Measurements from ENCODE around the gene SIX5. TPM values are rescaled to one million over a fixed set of nuclear protein-coding genes. Genes with fewer than 3 reads are reported as not detected.

Gene SIX5
- total RNA-seq, 1 donor from 2014 or later, result 23.5 TPM

- peaks cover 14% of the 10 kb centered on the region for H3K4me1 ChIP-seq (ENCODE audit: insufficient read depth, low read length)
- H3K4me1 Mint-ChIP-seq (ENCODE audit: low read depth, unreplicated experiment), result peaks cover 16% of the 10 kb centered on the region
- no peak overlapping the region for H3K4me2 ChIP-seq (ENCODE audit: low read length)
- peaks cover 3% of the 10 kb centered on the region for H3K79me2 ChIP-seq (ENCODE audit: insufficient read depth, low read length)
- H3K27me3 Mint-ChIP-seq (ENCODE audit: low read depth, unreplicated experiment), result no peaks in the 10 kb centered on the region
- no peak overlapping the region for H3K4me3 Mint-ChIP-seq (ENCODE audit: unreplicated experiment)
- H3K9me3 ChIP-seq (ENCODE audit: insufficient read depth, low read depth, low read length), result no peaks in the 10 kb centered on the region
- TF ChIP-seq CTCF (IDR thresholded peaks at IDR 0.05; ENCODE audit: insufficient read depth, low read depth, low read length) (no peak), EZH2 (IDR thresholded peaks at IDR 0.05; ENCODE audit: insufficient read depth, low read length) (no peak)
- H3K27me3 ChIP-seq (ENCODE audit: insufficient read depth, low read length), result no peaks in the 10 kb centered on the region
- no peak overlapping the region for H3K4me3 ChIP-seq (ENCODE audit: insufficient read depth, low read depth, low read length)
- DNase-seq (ENCODE audit: low read depth), result no peak
- peaks cover 2% of the 10 kb centered on the region for H3K9me3 Mint-ChIP-seq (ENCODE audit: unreplicated experiment)
- H3K27ac ChIP-seq (ENCODE audit: low read depth, low read length), result no peak overlapping the region
- H3K36me3 Mint-ChIP-seq (ENCODE audit: low read depth, unreplicated experiment), result peaks cover 21% of the 10 kb centered on the region
- H3K36me3 ChIP-seq (ENCODE audit: insufficient read depth, low read length), result peaks cover 13% of the 10 kb centered on the region
- no peak overlapping the region for H3K27ac Mint-ChIP-seq (ENCODE audit: unreplicated experiment)
- no peak overlapping the region for H2AFZ ChIP-seq (ENCODE audit: low read depth, low read length)
- no peak for FAIRE-seq
- peaks cover 60% of the 10 kb centered on the region for H4K20me1 ChIP-seq (ENCODE audit: insufficient read depth, low read length)
- no peak overlapping the region for H3K9ac ChIP-seq (ENCODE audit: low read length)
Observed at GRCh38 chr19:45778010-45778661, 9.1 kb upstream of the SIX5 start.

GRCh38 chr19:45777395-45777961 lies 8.4 kb upstream of the SIX5 start:
- no peaks in the 10 kb centered on the region for H3K27me3 Mint-ChIP-seq (ENCODE audit: low read depth, unreplicated experiment)
- Histone ChIP-seq H3K9me3 (ENCODE audit: insufficient read depth, low read depth, low read length) (no peaks in the 10 kb centered on the region), H3K4me1 (ENCODE audit: insufficient read depth, low read length) (peaks cover 10% of the 10 kb centered on the region), H3K27ac (ENCODE audit: low read depth, low read length) (no peak overlapping the region), H3K4me3 (ENCODE audit: insufficient read depth, low read depth, low read length) (no peak overlapping the region), H3K79me2 (ENCODE audit: insufficient read depth, low read length) (peaks cover 3% of the 10 kb centered on the region), H3K27me3 (ENCODE audit: insufficient read depth, low read length) (no peaks in the 10 kb centered on the region), H4K20me1 (ENCODE audit: insufficient read depth, low read length) (peaks cover 61% of the 10 kb centered on the region), H2AFZ (ENCODE audit: low read depth, low read length) (no peak overlapping the region), H3K9ac (ENCODE audit: low read length) (no peak overlapping the region), H3K4me2 (ENCODE audit: low read length) (no peak overlapping the region), H3K36me3 (ENCODE audit: insufficient read depth, low read length) (peaks cover 14% of the 10 kb centered on the region)
- H3K27ac Mint-ChIP-seq (ENCODE audit: unreplicated experiment), result no peak overlapping the region
- peaks cover 14% of the 10 kb centered on the region for H3K4me1 Mint-ChIP-seq (ENCODE audit: low read depth, unreplicated experiment)
- H3K4me3 Mint-ChIP-seq (ENCODE audit: unreplicated experiment), result no peak overlapping the region
- no peak for DNase-seq (ENCODE audit: low read depth)
- TF ChIP-seq CTCF (IDR thresholded peaks at IDR 0.05; ENCODE audit: insufficient read depth, low read depth, low read length) (no peak), EZH2 (IDR thresholded peaks at IDR 0.05; ENCODE audit: insufficient read depth, low read length) (no peak)
- H3K9me3 Mint-ChIP-seq (ENCODE audit: unreplicated experiment), result peaks cover 2% of the 10 kb centered on the region
- peaks cover 21% of the 10 kb centered on the region for H3K36me3 Mint-ChIP-seq (ENCODE audit: low read depth, unreplicated experiment)
- no peak for FAIRE-seq

GRCh38 chr19:45774765-45775164 lies 5.7 kb upstream of the SIX5 start:
- DNase-seq (ENCODE audit: low read depth) (no peak), FAIRE-seq (no peak)
- H3K27me3 Mint-ChIP-seq (ENCODE audit: low read depth, unreplicated experiment), result no peaks in the 10 kb centered on the region
- H3K27ac Mint-ChIP-seq (ENCODE audit: unreplicated experiment), result no peak overlapping the region
- TF ChIP-seq CTCF (IDR thresholded peaks at IDR 0.05; ENCODE audit: insufficient read depth, low read depth, low read length) (no peak), EZH2 (IDR thresholded peaks at IDR 0.05; ENCODE audit: insufficient read depth, low read length) (no peak)
- Histone ChIP-seq H3K4me2 (ENCODE audit: low read length) (no peak overlapping the region), H3K9me3 (ENCODE audit: insufficient read depth, low read depth, low read length) (no peaks in the 10 kb centered on the region), H3K36me3 (ENCODE audit: insufficient read depth, low read length) (peaks cover 14% of the 10 kb centered on the region), H3K27ac (ENCODE audit: low read depth, low read length) (no peak overlapping the region), H3K79me2 (ENCODE audit: insufficient read depth, low read length) (no peaks in the 10 kb centered on the region), H2AFZ (ENCODE audit: low read depth, low read length) (no peak overlapping the region), H4K20me1 (ENCODE audit: insufficient read depth, low read length) (peaks cover 52% of the 10 kb centered on the region), H3K27me3 (ENCODE audit: insufficient read depth, low read length) (no peaks in the 10 kb centered on the region), H3K9ac (ENCODE audit: low read length) (no peak overlapping the region), H3K4me1 (ENCODE audit: insufficient read depth, low read length) (peaks cover 7% of the 10 kb centered on the region), H3K4me3 (ENCODE audit: insufficient read depth, low read depth, low read length) (no peak overlapping the region)
- H3K9me3 Mint-ChIP-seq (ENCODE audit: unreplicated experiment), result peaks cover 2% of the 10 kb centered on the region
- H3K36me3 Mint-ChIP-seq (ENCODE audit: low read depth, unreplicated experiment), result peaks cover 24% of the 10 kb centered on the region
- no peak overlapping the region for H3K4me3 Mint-ChIP-seq (ENCODE audit: unreplicated experiment)
- H3K4me1 Mint-ChIP-seq (ENCODE audit: low read depth, unreplicated experiment), result peaks cover 16% of the 10 kb centered on the region
